Measurements from ENCODE around the gene CISTR. TPM values are rescaled to one million over a fixed set of nuclear protein-coding genes. Genes with fewer than 3 reads are reported as not detected.
A peak's percentile ranks its signal among the peaks of the same experiment; 100 is the strongest.

The CISTR gene
- total RNA-seq, 1 donor from 2014 or later, result not detected

GRCh38 chr12:53696655-53697331 lies 55.0 kb downstream of the CISTR start:
- TF ChIP-seq EZH2 (IDR thresholded peaks at IDR 0.05; ENCODE audit: insufficient read depth, low read length), result no peak
- no peak for TF ChIP-seq CTCF (IDR thresholded peaks at IDR 0.05; ENCODE audit: insufficient read depth, low read depth, low read length)
- H3K27ac Mint-ChIP-seq (ENCODE audit: unreplicated experiment), result peak overlapping the region; percentile 67
- H2AFZ ChIP-seq (ENCODE audit: low read depth, low read length), result peak overlapping the region; percentile 3

More at GRCh38 chr12:53696655-53697331, 55.0 kb downstream of the CISTR start:
- H3K4me3 Mint-ChIP-seq (ENCODE audit: unreplicated experiment), result peak overlapping the region; percentile 22
- H3K9me3 ChIP-seq (ENCODE audit: insufficient read depth, low read depth, low read length), result no peaks in the 10 kb centered on the region
- no peak overlapping the region for H3K9ac ChIP-seq (ENCODE audit: low read length)
- no peaks in the 10 kb centered on the region for H3K4me1 Mint-ChIP-seq (ENCODE audit: low read depth, unreplicated experiment)
- no peaks in the 10 kb centered on the region for H3K36me3 Mint-ChIP-seq (ENCODE audit: low read depth, unreplicated experiment)
- H3K27ac ChIP-seq (ENCODE audit: low read depth, low read length), result no peak overlapping the region
- no peaks in the 10 kb centered on the region for H3K79me2 ChIP-seq (ENCODE audit: insufficient read depth, low read length)
- peak overlapping the region; percentile 7 for H3K4me3 ChIP-seq (ENCODE audit: insufficient read depth, low read depth, low read length)
- DNase-seq (ENCODE audit: low read depth) (no peak), FAIRE-seq (no peak)
- H3K4me1 ChIP-seq (ENCODE audit: insufficient read depth, low read length), result peaks cover 12% of the 10 kb centered on the region
- peak overlapping the region; percentile 64 for H3K4me2 ChIP-seq (ENCODE audit: low read length)
- H4K20me1 ChIP-seq (ENCODE audit: insufficient read depth, low read length), result no peaks in the 10 kb centered on the region
- peaks cover 55% of the 10 kb centered on the region for H3K27me3 ChIP-seq (ENCODE audit: insufficient read depth, low read length)
- H3K36me3 ChIP-seq (ENCODE audit: insufficient read depth, low read length), result no peaks in the 10 kb centered on the region
- H3K9me3 Mint-ChIP-seq (ENCODE audit: unreplicated experiment), result no peaks in the 10 kb centered on the region
- H3K27me3 Mint-ChIP-seq (ENCODE audit: low read depth, unreplicated experiment), result peaks cover 61% of the 10 kb centered on the region

Other genes with a start within 250 kb of the CISTR start
- 0.82 TPM in 1 of 2 replicates, not detected in the other for gene NPFF, start 244.5 kb downstream of the CISTR start, total RNA-seq
- 35.1 and 38.3 TPM in 2 replicates for gene ATF7, start 125.6 kb downstream of the CISTR start, total RNA-seq
- gene ATP5MC2, start 75.9 kb downstream of the CISTR start, total RNA-seq, result 224 and 237 TPM in 2 replicates
- 85.2 and 102 TPM in 2 replicates for gene CALCOCO1, start 24.5 kb downstream of the CISTR start, total RNA-seq
- not detected in 2 replicates for gene HOXC13, start 186.9 kb upstream of the CISTR start, total RNA-seq
- gene HOXC12, start 202.9 kb upstream of the CISTR start, total RNA-seq, result not detected in 2 replicates
- gene HOXC11, start 221.1 kb upstream of the CISTR start, total RNA-seq, result not detected in 2 replicates
- not detected in 2 replicates for gene HOTAIR, start 223.0 kb upstream of the CISTR start, total RNA-seq
- not detected in 2 replicates for gene HOXC10, start 233.2 kb upstream of the CISTR start, total RNA-seq
- gene HOXC9, start 248.2 kb upstream of the CISTR start, total RNA-seq, result not detected in 2 replicates

Measured in astrocyte (in vitro differentiated cells and primary cell).